CD4-positive, alpha-beta T cell (primary cell): ENCODE measurements around the gene PCK2. TPM values are rescaled to one million over a fixed set of nuclear protein-coding genes. Genes with fewer than 3 reads are reported as not detected.

ENCODE experiments used
- ATAC-seq: fragments of 200-7000 bp; cut with Tn5 transposase; one replicate; pipeline ENCODE4 v1.10.0; 2022; ENCODE audit warnings: mild to moderate bottlenecking; ENCODE audit not compliant: poor library complexity
- CTCF ChIA-PET: fragments of 350-600 bp; sonication (Branson Sonifier 250); formaldehyde crosslinking; loops from one replicate; lab custom pipeline; 2021; ENCODE audit warnings: antibody characterized with exemption, inconsistent platforms; lab: Charles Lee
- POLR2A ChIA-PET: fragments of 350-600 bp; sonication (Branson Sonifier 250); formaldehyde crosslinking; loops from one replicate; lab custom pipeline; 2021; ENCODE audit warnings: antibody characterized with exemption, inconsistent platforms; lab: Charles Lee
- DNase-seq, 14 experiments: peaks; one replicate each; pipeline ENCODE4 v3.0.0-alpha.2; 2013 to 2020; ENCODE audit warnings: mixed read lengths in 2 of 14
- H3K27ac ChIP-seq, 2 donors: one replicate each; pipeline versions ENCODE4 v1.5.1 to v1.7.0; 2013; ENCODE audit warnings: low read length in 2 of 2, low read depth in 1 of 2, mild to moderate bottlenecking in 1 of 2
- H3K27me3 ChIP-seq, 2 experiments: 1 replicate in 1 of 2; 2 replicates in 1 of 2; pipeline versions ENCODE4 v1.6.1 to v1.7.0; 2013; ENCODE audit warnings: low read length in 2 of 2, control low read depth in 1 of 2, mild to moderate bottlenecking in 1 of 2, moderate library complexity in 1 of 2; ENCODE audit not compliant: insufficient read depth in 2 of 2, control insufficient read depth in 1 of 2
- H3K36me3 ChIP-seq: one replicate; pipeline ENCODE4 v1.6.1; 2013; ENCODE audit warnings: low read length, control low read depth; ENCODE audit not compliant: insufficient read depth
- H3K4me1 ChIP-seq: one replicate; pipeline ENCODE4 v1.6.1; 2013; ENCODE audit warnings: low read length, control low read depth; ENCODE audit not compliant: insufficient read depth
- H3K4me3 ChIP-seq: one replicate; pipeline ENCODE4 v1.5.1; 2013; ENCODE audit warnings: mild to moderate bottlenecking, low read length, moderate library complexity
- H3K9me3 ChIP-seq, 2 experiments: 1 replicate in 1 of 2; 2 replicates in 1 of 2; pipeline versions ENCODE4 v1.6.1 to v1.7.0; 2013; ENCODE audit warnings: low read length in 2 of 2, mild to moderate bottlenecking in 2 of 2, control low read depth in 1 of 2, moderate library complexity in 1 of 2; ENCODE audit not compliant: control insufficient read depth in 1 of 2, insufficient read depth in 1 of 2
- H3K27ac Mint-ChIP-seq: one replicate; pipeline ENCODE4 v1.8.0; 2020; ENCODE audit warnings: mixed read lengths
- H3K27me3 Mint-ChIP-seq: one replicate; pipeline ENCODE4 v1.8.0; 2021; ENCODE audit warnings: mixed read lengths
- H3K36me3 Mint-ChIP-seq: one replicate; pipeline ENCODE4 v1.8.0; 2021; ENCODE audit warnings: low read depth, mixed read lengths
- H3K4me1 Mint-ChIP-seq: one replicate; pipeline ENCODE4 v1.8.0; 2021; ENCODE audit warnings: low read depth, mixed read lengths
- H3K4me3 Mint-ChIP-seq: one replicate; pipeline ENCODE4 v1.8.0; 2020; ENCODE audit warnings: mild to moderate bottlenecking, mixed read lengths
- H3K9me3 Mint-ChIP-seq: one replicate; pipeline ENCODE4 v1.8.0; 2020; ENCODE audit warnings: mixed read lengths
- CTCF ChIP-seq: fragments of 200-600 bp; IDR thresholded peaks from one replicate; pipeline ENCODE4 v1.8.0; 2022; ENCODE audit warnings: antibody characterized with exemption, mild to moderate bottlenecking
- intact Hi-C, 2 experiments: fragments of 100-400 bp; cut with DNase I in 1 of 2; cut with micrococcal nuclease in 1 of 2; formaldehyde crosslinking; loops; one replicate each; pipeline versions ENCODE4 v1.15.1 to v1.9.0; 2023 to 2025; cut with DNase I, micrococcal nuclease
- total RNA-seq, 174 experiments: library from RNA in 2 of 174; stranded (reverse) in 2 of 174; gene quantifications; one replicate each; pipeline ENCODE4 v1.2.3 and lab custom pipeline; 2021 to 2026

Gene PCK2
- total RNA-seq, 2 experiments from 2014 or later: 5.2 to 7.4 TPM

- Mint-ChIP-seq H3K9me3 (no peaks in the 10 kb centered on the region), H3K4me1 (peaks cover 10% of the 10 kb centered on the region), H3K4me3 (no peak overlapping the region), H3K36me3 (peaks cover 22% of the 10 kb centered on the region), H3K27ac (no peak overlapping the region), H3K27me3 (no peaks in the 10 kb centered on the region)
- no peak overlapping the region for H3K27ac ChIP-seq
- ChIA-PET POLR2A (interaction anchor here (1.2 to 5.2 kb wide), 3 partner anchors 12 to 497 kb away, joined by 3 to 72 read pairs (median 3); partner anchors contain the start of gene PCK2), CTCF (interaction anchor here (1.2 to 5.3 kb wide), 6 partner anchors 12 to 70 kb away, joined by 3 to 63 read pairs (median 6); partner anchors contain the start of genes IRF9 and PCK2)
- H3K27me3 ChIP-seq: no peaks in the 10 kb centered on the region
- intact Hi-C loops: loop anchor here in 1 of 2 experiments (5.0 kb wide), 1 partner anchor 119 kb away; the partner anchor contains the start of gene DHRS4L2
- no peak overlapping the region for H3K4me3 ChIP-seq
- no peak for ATAC-seq
- TF ChIP-seq CTCF: no peak
- H3K4me1 ChIP-seq: peaks cover 17% of the 10 kb centered on the region
- no peaks in the 10 kb centered on the region for H3K9me3 ChIP-seq
- DNase-seq: no peak
- H3K36me3 ChIP-seq: peaks cover 18% of the 10 kb centered on the region
Measured at GRCh38 chr14:24106672-24107271, 12.7 kb downstream of the PCK2 start.

- Mint-ChIP-seq H3K4me1 (peaks cover 10% of the 10 kb centered on the region), H3K27me3 (no peaks in the 10 kb centered on the region), H3K27ac (peak overlapping the region; percentile 95), H3K36me3 (peaks cover 14% of the 10 kb centered on the region), H3K9me3 (no peaks in the 10 kb centered on the region), H3K4me3 (peak overlapping the region; percentile 83)
- Histone ChIP-seq H3K27me3 (no peaks in the 10 kb centered on the region), H3K4me1 (peaks cover 20% of the 10 kb centered on the region), H3K4me3 (no peak overlapping the region), H3K27ac (peak overlapping the region; percentile 28 to 39), H3K9me3 (no peaks in the 10 kb centered on the region), H3K36me3 (peaks cover 10% of the 10 kb centered on the region)
- DNase-seq: no peak
- intact Hi-C loops: loop anchor here (1.0 to 5.0 kb wide), 4 partner anchors 14 to 121 kb away; partner anchors contain the start of genes DHRS4L2 (in 1 of the 2) and PCK2 (in 1 of the 2)
- no peak for TF ChIP-seq CTCF
- CTCF ChIA-PET: interaction anchor here (0.5 to 5.3 kb wide), 36 partner anchors 9 to 443 kb away, joined by 3 to 63 read pairs (median 4); partner anchors contain the start of genes CARMIL3, CBLN3, DHRS4L2 and EMC9
- ATAC-seq: peak; percentile 25
- POLR2A ChIA-PET: interaction anchor here (0.7 to 5.2 kb wide), 20 partner anchors 13 to 188 kb away, joined by 3 to 72 read pairs (median 7); partner anchors contain the start of genes CARMIL3, CHMP4A, DHRS4L2 and EMC9
Measured at GRCh38 chr14:24108336-24108874, 14.3 kb downstream of the PCK2 start.

GRCh38 chr14:24110060-24110459 is 15.9 kb downstream of the PCK2 start:
- Mint-ChIP-seq H3K36me3 (peaks cover 18% of the 10 kb centered on the region), H3K9me3 (no peaks in the 10 kb centered on the region), H3K27ac (peak overlapping the region; percentile 95), H3K4me1 (peaks cover 13% of the 10 kb centered on the region), H3K4me3 (no peak overlapping the region), H3K27me3 (no peaks in the 10 kb centered on the region)
- no peaks in the 10 kb centered on the region for H3K36me3 ChIP-seq
- H3K9me3 ChIP-seq: no peaks in the 10 kb centered on the region
- DNase-seq (no peak), ATAC-seq (no peak)
- CTCF ChIA-PET: interaction anchor here (0.7 to 5.3 kb wide), 6 partner anchors 20 to 104 kb away, joined by 3 to 48 read pairs (median 13); partner anchors contain the start of genes EMC9, IRF9, PSME2 and RNF31
- H3K27ac ChIP-seq: no peak overlapping the region
- H3K4me3 ChIP-seq: no peak overlapping the region
- intact Hi-C loops: loop anchor here (5.0 to 10.0 kb wide), 4 partner anchors 187 to 643 kb away; partner anchors contain the start of genes AP1G2 (in 1 of the 2), DHRS1 (in 1 of the 2), NGDN (in 1 of the 2) and NOP9 (in 1 of the 2)
- no peak for TF ChIP-seq CTCF
- POLR2A ChIA-PET: interaction anchor here (0.6 to 5.2 kb wide), 10 partner anchors 15 to 1015 kb away, joined by 3 to 72 read pairs (median 4); partner anchors contain the start of genes ACIN1, C14orf119, EMC9 and IRF9
- H3K27me3 ChIP-seq: no peaks in the 10 kb centered on the region
- peaks cover 25% of the 10 kb centered on the region for H3K4me1 ChIP-seq
